ENCODE results near the gene GORAB. TPM values are rescaled to one million over a fixed set of nuclear protein-coding genes. Genes with fewer than 3 reads are reported as not detected.
A peak's percentile ranks its signal among the peaks of the same experiment; 100 is the strongest.

GORAB gene
- total RNA-seq, 4 donors from 2014 or later: 19.7 to 52.8 (median 28.7) TPM

GRCh38 chr1:170560681-170561285 lies 28.8 kb downstream of the GORAB start:
- H3K27ac ChIP-seq: no peak overlapping the region
- no peak for TF ChIP-seq POLR2A (IDR thresholded peaks at IDR 0.05)
- no peak for TF ChIP-seq CTCF (IDR thresholded peaks at IDR 0.05)
- DNase-seq: no peak
- H3K9me3 ChIP-seq: peaks cover 0 to 8% (median 0%) of the 10 kb centered on the region in 4 donors
- no peaks in the 10 kb centered on the region for H3K27me3 ChIP-seq
- no peaks in the 10 kb centered on the region for H3K36me3 ChIP-seq
- peaks cover 0 to 7% (median 0%) of the 10 kb centered on the region in 4 donors for H3K4me1 ChIP-seq
- H3K4me3 ChIP-seq: no peak overlapping the region

- peak overlapping the region in 1 of 4 donors; percentile 27 for H3K27ac ChIP-seq
- H3K4me1 ChIP-seq: peaks cover 0 to 7% (median 0%) of the 10 kb centered on the region in 4 donors
- peak in 1 of 3 donors; percentile 62 for DNase-seq
- H3K27me3 ChIP-seq: no peaks in the 10 kb centered on the region
- H3K9me3 ChIP-seq: peaks cover 0 to 8% (median 0%) of the 10 kb centered on the region in 4 donors
- no peaks in the 10 kb centered on the region for H3K36me3 ChIP-seq
- no peak for TF ChIP-seq CTCF (IDR thresholded peaks at IDR 0.05)
- TF ChIP-seq POLR2A (IDR thresholded peaks at IDR 0.05): no peak
- no peak overlapping the region for H3K4me3 ChIP-seq
Measured at GRCh38 chr1:170562646-170563338, 30.8 kb downstream of the GORAB start.

GRCh38 chr1:170567214-170567613 lies 35.2 kb downstream of the GORAB start:
- H3K27ac ChIP-seq: no peak overlapping the region
- peaks cover 0 to 7% (median 0%) of the 10 kb centered on the region in 4 donors for H3K4me1 ChIP-seq
- no peak overlapping the region for H3K4me3 ChIP-seq
- no peaks in the 10 kb centered on the region for H3K36me3 ChIP-seq
- TF ChIP-seq CTCF (IDR thresholded peaks at IDR 0.05): no peak
- TF ChIP-seq POLR2A (IDR thresholded peaks at IDR 0.05): no peak
- no peak for DNase-seq
- H3K9me3 ChIP-seq: no peaks in the 10 kb centered on the region
- no peaks in the 10 kb centered on the region for H3K27me3 ChIP-seq

- no peak for DNase-seq
- TF ChIP-seq CTCF (IDR thresholded peaks at IDR 0.05) (no peak), POLR2A (IDR thresholded peaks at IDR 0.05) (no peak)
- H3K27me3 ChIP-seq: no peaks in the 10 kb centered on the region
- H3K4me3 ChIP-seq: no peak overlapping the region
- H3K27ac ChIP-seq: no peak overlapping the region
- no peaks in the 10 kb centered on the region for H3K36me3 ChIP-seq
- H3K9me3 ChIP-seq: no peaks in the 10 kb centered on the region
- no peaks in the 10 kb centered on the region for H3K4me1 ChIP-seq
Measured at GRCh38 chr1:170568197-170568596, 36.2 kb downstream of the GORAB start.

- Histone ChIP-seq H3K4me3 (no peak overlapping the region), H3K9me3 (no peaks in the 10 kb centered on the region), H3K36me3 (no peaks in the 10 kb centered on the region), H3K27ac (no peak overlapping the region), H3K27me3 (no peaks in the 10 kb centered on the region), H3K4me1 (no peaks in the 10 kb centered on the region)
- DNase-seq: no peak
- TF ChIP-seq CTCF (IDR thresholded peaks at IDR 0.05): no peak
- no peak for TF ChIP-seq POLR2A (IDR thresholded peaks at IDR 0.05)
Measured at GRCh38 chr1:170576980-170577379, 45.0 kb downstream of the GORAB start.
